Mononuclear cell (primary cell): ENCODE data around the gene RABEPK. TPM values are rescaled to one million over a fixed set of nuclear protein-coding genes. Genes with fewer than 3 reads are reported as not detected.
"Not testable (repeated sequence)": the region's sequence is repeated elsewhere in the genome, so short reads cannot be mapped to it uniquely, and the experiment has no call there.

ENCODE experiments used
- H3K27me3 ChIP-seq: 2 replicates; pipeline ENCODE4 v1.6.0; 2011; ENCODE audit warnings: low read length, control low read depth; ENCODE audit not compliant: insufficient read depth
- H3K4me1 ChIP-seq: 2 replicates; pipeline ENCODE4 v1.5.1; 2011; ENCODE audit warnings: mild to moderate bottlenecking, low read length, control low read depth; ENCODE audit not compliant: insufficient read depth
- H3K4me3 ChIP-seq: 2 replicates; pipeline ENCODE4 v1.5.1; 2011; ENCODE audit warnings: mild to moderate bottlenecking, low read length, moderate library complexity
- H3K9me3 ChIP-seq: 2 replicates; pipeline ENCODE4 v1.5.1; 2011; ENCODE audit warnings: low read depth, mild to moderate bottlenecking, control low read depth, low read length
- total RNA-seq: library from RNA; depleted of rRNA; stranded (reverse); fragments of >200 nt; gene quantifications from one replicate; pipeline ENCODE4 v1.2.3, GENCODE V29; 2012

The RABEPK gene
- total RNA-seq, 1 donor: 3.6 TPM

GRCh38 chr9:125255781-125256391, 55.5 kb downstream of the RABEPK start:
- H3K27me3 ChIP-seq: no peaks in the 10 kb centered on the region
- peaks cover 32% of the 10 kb centered on the region for H3K4me1 ChIP-seq
- H3K4me3 ChIP-seq: no peak overlapping the region
- no peaks in the 10 kb centered on the region for H3K9me3 ChIP-seq

- H3K9me3 ChIP-seq: no peaks in the 10 kb centered on the region
- peaks cover 50% of the 10 kb centered on the region for H3K4me1 ChIP-seq
- H3K4me3 ChIP-seq: no peak overlapping the region
- no peaks in the 10 kb centered on the region for H3K27me3 ChIP-seq
These were observed 57.9 kb downstream of the RABEPK start for GRCh38 chr9:125258160-125258785.

GRCh38 chr9:125258832-125259534, 58.6 kb downstream of the RABEPK start:
- Histone ChIP-seq H3K4me3 (no peak overlapping the region), H3K4me1 (peaks cover 57% of the 10 kb centered on the region), H3K27me3 (no peaks in the 10 kb centered on the region), H3K9me3 (no peaks in the 10 kb centered on the region)

- H3K4me1 ChIP-seq: peaks cover 70% of the 10 kb centered on the region
- H3K4me3 ChIP-seq: no peak overlapping the region
- no peaks in the 10 kb centered on the region for H3K27me3 ChIP-seq
- H3K9me3 ChIP-seq: no peaks in the 10 kb centered on the region
These were observed 60.2 kb downstream of the RABEPK start for GRCh38 chr9:125260561-125260960.

- Histone ChIP-seq H3K4me1 (peaks cover 70% of the 10 kb centered on the region), H3K27me3 (no peaks in the 10 kb centered on the region), H3K9me3 (no peaks in the 10 kb centered on the region), H3K4me3 (peak within 1 kb of the TSS; percentile 95)
These were observed 61.4 kb downstream of the RABEPK start, which contains the start of gene GAPVD1 for GRCh38 chr9:125261501-125262293. Gene GAPVD1, plus strand, starts transcription at chr9:125261826. Its CDS starts 37,096 bp downstream, at chr9:125298922.

GRCh38 chr9:125262294-125262991, 62.1 kb downstream of the RABEPK start:
- no peaks in the 10 kb centered on the region for H3K27me3 ChIP-seq
- no peaks in the 10 kb centered on the region for H3K9me3 ChIP-seq
- peaks cover 70% of the 10 kb centered on the region for H3K4me1 ChIP-seq
- H3K4me3 ChIP-seq: peak overlapping the region; percentile 95

GRCh38 chr9:125264068-125264467, 63.7 kb downstream of the RABEPK start:
- not testable (repeated sequence) for H3K27me3 ChIP-seq, H3K4me3 ChIP-seq, H3K9me3 ChIP-seq
- peaks cover 56% of the 10 kb centered on the region for H3K4me1 ChIP-seq

GRCh38 chr9:125268394-125269013, 68.2 kb downstream of the RABEPK start:
- Histone ChIP-seq H3K9me3 (no peaks in the 10 kb centered on the region), H3K4me1 (peaks cover 28% of the 10 kb centered on the region), H3K4me3 (no peak overlapping the region), H3K27me3 (no peaks in the 10 kb centered on the region)

GRCh38 chr9:125269014-125269397, 68.7 kb downstream of the RABEPK start:
- Histone ChIP-seq H3K27me3 (no peaks in the 10 kb centered on the region), H3K4me3 (no peak overlapping the region), H3K4me1 (peaks cover 24% of the 10 kb centered on the region), H3K9me3 (no peaks in the 10 kb centered on the region)

GRCh38 chr9:125271081-125271480, 70.7 kb downstream of the RABEPK start:
- H3K27me3 ChIP-seq: no peaks in the 10 kb centered on the region
- no peak overlapping the region for H3K4me3 ChIP-seq
- H3K9me3 ChIP-seq: no peaks in the 10 kb centered on the region
- H3K4me1 ChIP-seq: peaks cover 12% of the 10 kb centered on the region

GRCh38 chr9:125272697-125273096, 72.4 kb downstream of the RABEPK start:
- Histone ChIP-seq H3K27me3 (no peaks in the 10 kb centered on the region), H3K9me3 (no peaks in the 10 kb centered on the region), H3K4me1 (peaks cover 12% of the 10 kb centered on the region), H3K4me3 (no peak overlapping the region)

- no peaks in the 10 kb centered on the region for H3K9me3 ChIP-seq
- H3K4me3 ChIP-seq: no peak overlapping the region
- no peaks in the 10 kb centered on the region for H3K27me3 ChIP-seq
- H3K4me1 ChIP-seq: peaks cover 12% of the 10 kb centered on the region
These were observed 76.4 kb downstream of the RABEPK start for GRCh38 chr9:125276771-125277170.

GRCh38 chr9:125277411-125277810, 77.1 kb downstream of the RABEPK start:
- H3K9me3 ChIP-seq: no peaks in the 10 kb centered on the region
- H3K27me3 ChIP-seq: no peaks in the 10 kb centered on the region
- H3K4me1 ChIP-seq: peaks cover 6% of the 10 kb centered on the region

GRCh38 chr9:125280945-125281344, 80.6 kb downstream of the RABEPK start:
- H3K4me1 ChIP-seq: no peaks in the 10 kb centered on the region
- H3K9me3 ChIP-seq: no peaks in the 10 kb centered on the region
- no peak overlapping the region for H3K4me3 ChIP-seq
- H3K27me3 ChIP-seq: no peaks in the 10 kb centered on the region

More at GRCh38 chr9:125277411-125277810, 77.1 kb downstream of the RABEPK start:
- H3K4me3 ChIP-seq: no peak overlapping the region
